GM21786 (cell line): Measurements from ENCODE around the gene SLC46A3.
"Not testable (repeated sequence)": the region's sequence is repeated elsewhere in the genome, so short reads cannot be mapped to it uniquely, and the experiment has no call there.

Experiments
- ATAC-seq: cut with Tn5 transposase; IDR thresholded peaks from one replicate; pipeline ENCODE4 v1.9.1; 2021; ENCODE audit not compliant: unreplicated experiment

Gene SLC46A3

DNA sequence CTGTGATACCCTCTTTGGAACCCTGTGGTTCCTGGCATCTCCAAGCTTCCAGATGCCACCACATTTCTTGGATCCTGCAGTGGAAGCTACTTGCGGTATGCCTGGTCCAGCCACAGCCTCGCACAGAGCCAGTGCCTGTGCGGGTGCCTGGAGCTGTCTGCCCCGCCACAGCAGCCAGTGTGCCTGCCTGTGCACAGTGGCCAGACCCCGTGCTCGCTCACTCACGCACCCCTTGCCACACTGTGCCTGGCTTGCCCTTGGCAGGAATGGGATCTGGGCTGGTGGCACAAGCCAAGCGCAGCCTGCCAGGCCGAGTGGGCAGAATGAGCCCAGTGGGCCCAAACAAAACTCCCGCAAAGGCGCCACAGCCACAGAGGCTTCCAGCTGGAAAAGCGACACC is 33.7 kb downstream of the SLC46A3 start:
- ATAC-seq = no peak

DNA sequence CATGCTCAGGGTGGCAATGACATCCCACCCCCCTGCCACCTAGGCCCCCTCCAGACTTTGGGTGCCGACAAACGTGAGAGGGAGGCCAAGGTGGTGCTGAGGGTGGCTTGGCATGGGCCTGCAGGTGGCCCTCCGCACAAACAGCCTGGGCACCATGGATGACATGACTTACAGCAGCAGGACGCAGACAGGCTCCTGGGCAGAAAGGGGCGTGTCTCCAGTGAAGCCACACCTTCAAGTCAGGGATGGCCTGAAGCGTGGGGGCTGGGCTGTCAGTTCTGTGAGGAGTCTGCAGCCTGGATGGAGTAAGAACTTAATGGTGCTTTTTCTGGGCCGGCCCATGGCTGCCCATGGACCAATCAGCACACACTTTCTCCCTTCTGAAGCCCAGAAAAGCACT is 34.5 kb downstream of the SLC46A3 start:
- ATAC-seq = no peak

DNA sequence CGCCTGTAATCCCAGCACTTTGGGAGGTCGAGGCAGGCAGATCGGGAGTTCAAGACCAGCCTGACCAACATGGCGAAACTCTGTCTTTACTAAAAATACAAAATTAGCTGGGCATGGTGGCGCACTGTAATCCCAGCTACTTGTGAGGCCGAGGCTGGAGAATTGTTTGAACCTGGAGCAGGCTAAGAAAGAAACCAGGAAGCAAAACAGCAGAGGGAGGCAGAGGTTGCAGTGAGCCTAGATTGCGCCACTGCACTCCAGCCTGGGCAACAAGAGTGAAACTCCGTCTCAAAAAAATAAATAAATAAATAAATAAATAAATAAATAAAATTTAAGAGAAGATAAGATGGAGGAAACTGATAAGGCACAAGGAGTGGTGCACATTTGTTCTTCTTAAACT is 35.6 kb downstream of the SLC46A3 start:
- ATAC-seq = not testable (repeated sequence)

DNA sequence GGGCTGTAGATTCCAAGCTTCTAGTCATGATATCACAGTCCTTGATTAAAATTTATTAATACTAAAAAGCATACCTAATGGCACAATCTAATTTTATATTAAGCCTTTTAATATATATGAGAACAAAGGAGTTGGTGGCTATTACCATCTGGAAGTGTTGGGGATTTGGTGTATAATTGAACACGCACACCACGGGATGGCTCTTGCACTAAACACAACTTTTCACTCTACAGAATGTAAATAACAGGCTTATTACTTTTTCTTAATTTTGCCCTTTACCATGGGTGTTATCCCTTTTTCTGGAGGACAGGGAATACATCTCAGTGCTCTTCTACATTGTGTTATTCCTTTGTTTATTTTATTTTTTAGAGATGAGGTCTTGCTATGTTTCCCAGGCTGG is 38.2 kb downstream of the SLC46A3 start:
- no peak for ATAC-seq

DNA sequence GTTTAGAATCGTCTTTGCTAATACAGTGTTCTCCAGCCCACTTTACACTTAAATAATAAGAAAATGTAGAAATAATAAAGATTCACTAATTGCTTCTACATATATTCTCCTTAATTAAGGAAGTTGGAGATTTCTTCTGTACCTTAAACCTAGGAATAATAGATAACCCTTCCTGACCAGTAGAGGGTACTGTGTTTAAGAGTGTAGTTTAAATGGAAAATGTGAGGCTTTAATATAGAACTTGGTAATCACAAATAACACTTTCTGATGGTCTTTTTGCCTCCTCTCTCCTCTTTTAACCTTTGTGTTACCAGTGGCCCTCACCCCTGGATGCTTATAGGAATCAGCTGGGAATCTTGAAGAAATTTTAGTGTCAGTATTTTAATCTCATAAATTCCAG is 39.1 kb downstream of the SLC46A3 start:
- no peak for ATAC-seq

DNA sequence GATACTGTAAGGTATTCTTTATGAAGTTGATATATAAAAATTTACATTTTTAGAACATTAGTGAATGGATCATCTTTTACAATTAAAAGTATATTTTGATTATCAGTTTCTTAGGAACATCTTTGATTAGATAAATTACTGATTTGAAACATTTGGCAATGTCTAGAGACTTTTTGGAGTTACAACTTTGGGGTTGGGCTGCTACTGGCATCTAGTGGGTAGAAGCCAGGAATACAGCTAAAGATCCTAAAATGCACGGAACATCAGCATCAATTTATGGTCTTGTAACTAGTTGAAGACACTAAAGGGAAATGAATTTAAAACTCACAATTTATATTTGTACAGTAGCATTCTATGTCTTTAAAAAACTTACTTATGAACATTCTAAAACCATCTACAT is 40.0 kb downstream of the SLC46A3 start:
- ATAC-seq = no peak

DNA sequence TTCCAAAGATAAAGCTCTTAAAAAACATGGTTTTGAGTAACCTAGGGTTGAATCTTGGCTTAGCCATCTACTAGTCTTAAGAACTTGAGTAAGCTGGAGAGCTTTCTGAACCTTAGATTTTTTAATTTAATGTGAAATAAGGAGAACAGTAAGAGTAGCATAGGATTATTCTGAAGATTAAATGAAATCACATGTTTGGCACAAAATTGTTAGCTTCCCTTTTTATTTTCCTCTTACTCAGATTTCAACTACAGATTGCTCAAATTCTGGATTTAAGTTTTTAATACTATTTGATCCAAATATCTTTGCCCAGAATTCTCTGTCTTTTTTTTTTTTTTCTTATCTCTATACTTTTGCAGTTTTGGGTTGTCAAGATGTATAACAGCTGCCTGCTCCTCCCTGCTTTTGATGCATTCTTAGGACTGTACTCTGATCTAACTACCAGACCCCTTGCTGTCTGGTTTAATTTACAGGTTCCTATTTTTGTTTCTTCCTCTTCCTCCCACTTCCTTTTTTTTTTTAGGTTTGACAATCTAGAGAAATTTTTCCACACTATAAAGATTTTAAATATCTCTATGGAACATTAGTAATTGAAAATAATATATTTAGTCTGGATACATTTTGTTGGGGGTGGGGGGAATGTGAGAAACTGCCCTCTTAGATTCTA is 47.5 kb downstream of the SLC46A3 start:
- no peak for ATAC-seq

DNA sequence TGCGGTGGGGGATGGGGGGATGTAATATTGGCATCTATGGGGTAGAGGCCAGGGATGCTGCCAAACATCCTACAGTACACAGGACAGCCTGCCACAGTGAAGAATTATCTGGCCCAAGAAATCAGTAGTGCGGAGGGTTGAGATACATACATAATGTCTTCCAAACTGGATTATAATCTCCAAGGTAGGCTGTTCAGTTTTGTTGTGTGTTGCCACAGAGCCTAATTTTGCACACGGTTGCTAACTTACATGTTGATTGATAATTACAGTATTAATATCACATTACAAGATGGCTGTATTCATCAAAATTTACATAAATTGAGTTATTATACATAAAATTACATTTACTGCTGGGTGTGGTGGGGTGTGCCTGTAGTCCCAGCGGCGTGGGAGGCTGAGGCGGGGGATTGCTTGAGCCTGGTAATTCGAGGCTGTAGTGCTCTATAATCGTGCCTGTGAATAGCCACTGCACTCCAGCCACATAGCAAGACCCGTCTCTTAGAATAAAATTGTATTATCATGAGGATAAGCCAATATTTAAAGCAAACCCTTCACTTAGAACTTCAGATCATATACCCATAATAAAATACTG is 51.8 kb downstream of the SLC46A3 start:
- ATAC-seq = no peak

DNA sequence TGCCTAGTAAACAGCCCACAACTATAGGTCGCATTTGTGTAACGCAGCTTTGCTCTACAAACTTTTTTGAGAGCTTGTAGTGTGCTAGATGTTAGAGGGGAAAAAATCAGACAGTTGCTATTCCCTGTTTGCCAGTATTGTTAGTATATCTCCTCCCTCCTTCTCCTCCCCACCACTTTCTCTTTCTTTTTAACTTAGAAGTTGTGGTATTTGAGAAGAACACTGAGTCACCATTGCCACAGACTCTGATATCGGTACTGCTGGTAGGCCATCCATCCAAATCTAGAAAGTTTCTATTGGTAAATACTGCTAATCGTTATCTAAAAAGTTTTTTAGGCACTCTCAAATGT is 59.2 kb downstream of the SLC46A3 start:
- peak; percentile 25 for ATAC-seq

DNA sequence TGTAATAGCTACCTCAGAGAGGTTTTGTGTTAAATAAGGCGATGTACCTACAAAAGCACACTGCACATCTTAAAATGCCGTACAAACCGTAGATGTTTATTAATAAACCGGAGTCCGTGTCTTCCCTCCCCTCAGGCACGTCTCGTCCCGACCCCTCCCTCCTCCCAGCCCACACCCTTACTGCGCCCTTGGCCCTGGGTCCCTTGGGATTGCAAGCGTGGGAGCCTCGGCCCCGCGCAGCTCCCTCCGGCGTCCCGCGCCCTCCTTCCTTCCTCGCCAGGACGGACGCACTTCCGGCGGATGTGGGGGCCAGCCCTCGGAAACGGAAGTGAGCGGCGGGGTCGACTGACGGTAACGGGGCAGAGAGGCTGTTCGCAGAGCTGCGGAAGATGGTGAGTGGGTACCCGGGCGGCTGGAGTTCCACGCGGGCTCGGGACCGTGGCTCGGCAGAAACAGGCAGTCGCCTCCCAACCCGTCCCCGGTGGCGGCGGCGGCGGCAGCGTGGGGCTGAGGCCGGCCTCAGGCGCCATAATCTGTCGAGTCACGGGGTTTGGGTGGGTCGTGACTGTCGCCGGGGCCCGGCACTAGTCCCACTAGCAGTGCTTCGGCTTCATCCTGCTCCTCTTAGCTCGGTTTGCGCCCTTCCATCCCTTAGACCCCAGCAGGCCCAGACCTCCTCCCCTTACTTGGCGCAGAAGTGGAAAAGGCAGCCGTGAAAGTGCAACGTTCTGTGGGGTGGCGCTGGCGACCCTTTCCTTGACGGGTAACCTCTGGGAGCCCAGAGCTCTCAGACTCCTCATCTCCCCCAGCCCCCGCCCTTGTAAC is 59.8 kb downstream of the SLC46A3 start, which contains the start of gene POMP:
Gene POMP, plus strand, starts transcription at position 335 of the 825 bp plus-strand sequence. Its CDS starts 55 bp downstream, at position 390.
- ATAC-seq = peak; percentile 88

DNA sequence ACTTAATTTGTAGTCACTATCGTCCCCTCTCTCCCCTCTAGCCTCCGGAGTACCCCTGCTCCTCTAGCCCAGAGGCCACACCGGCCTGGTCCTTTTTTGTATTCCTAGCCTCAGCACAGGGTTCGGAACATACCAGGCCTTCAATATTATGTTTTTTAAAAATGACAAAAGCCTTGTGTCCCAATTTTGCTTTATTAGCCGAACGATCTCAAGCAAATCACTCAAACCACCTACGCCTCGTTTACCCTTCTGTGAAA is 60.3 kb downstream of the SLC46A3 start:
- ATAC-seq = peak; percentile 19

DNA sequence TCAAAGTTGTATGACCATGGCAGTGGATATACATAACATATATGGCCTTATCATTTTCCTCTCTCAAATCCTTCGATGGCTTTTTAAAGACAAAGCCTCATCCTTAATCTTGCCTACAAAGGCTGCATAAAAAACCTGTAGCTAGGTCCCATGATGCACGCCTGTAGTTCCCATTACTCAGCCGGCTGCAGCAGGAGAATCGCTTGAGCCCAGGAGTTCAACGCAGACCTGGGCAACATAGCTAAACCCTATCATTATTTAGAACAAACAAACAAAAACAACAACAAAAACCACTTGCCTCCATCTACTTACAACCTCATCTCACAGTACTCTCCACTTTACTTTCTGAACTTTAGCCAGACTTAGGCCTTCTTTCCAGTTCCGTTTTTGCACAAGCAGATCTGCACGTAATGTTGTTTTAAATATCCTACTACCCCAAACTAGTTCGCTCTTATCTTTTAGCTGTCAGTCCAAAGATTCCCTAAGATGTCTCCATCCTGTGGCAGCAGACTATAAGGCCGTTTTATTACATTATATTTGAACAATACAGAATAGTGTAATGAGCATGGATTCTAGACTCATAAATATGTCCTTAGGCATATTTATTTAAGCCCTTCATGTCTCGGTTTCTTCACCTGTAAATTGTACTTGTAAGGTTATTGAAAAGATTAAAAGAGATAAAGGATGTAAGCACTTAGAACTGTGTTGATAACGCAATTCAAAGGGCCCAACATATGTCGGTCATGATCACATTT is 60.8 kb downstream of the SLC46A3 start:
- ATAC-seq = no peak

DNA sequence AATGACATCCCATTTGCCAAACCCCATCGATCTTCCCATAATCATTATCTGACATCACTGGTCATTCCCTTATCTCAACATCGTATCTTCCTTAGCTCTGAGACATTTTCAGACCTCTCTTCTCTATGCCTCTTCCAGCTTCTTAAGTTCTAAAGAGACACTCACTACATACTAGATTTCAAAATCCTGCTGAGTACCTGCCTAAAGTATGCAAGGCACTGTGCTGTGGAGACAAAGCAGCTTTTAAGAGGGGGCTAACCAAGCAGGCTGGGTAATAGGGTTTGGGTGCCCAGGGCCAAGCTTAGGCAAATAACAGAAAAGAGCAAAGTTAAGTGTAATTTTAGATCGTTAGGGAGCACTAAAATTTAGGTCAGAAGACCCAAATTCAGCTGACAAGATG is 63.2 kb downstream of the SLC46A3 start:
- no peak for ATAC-seq

DNA sequence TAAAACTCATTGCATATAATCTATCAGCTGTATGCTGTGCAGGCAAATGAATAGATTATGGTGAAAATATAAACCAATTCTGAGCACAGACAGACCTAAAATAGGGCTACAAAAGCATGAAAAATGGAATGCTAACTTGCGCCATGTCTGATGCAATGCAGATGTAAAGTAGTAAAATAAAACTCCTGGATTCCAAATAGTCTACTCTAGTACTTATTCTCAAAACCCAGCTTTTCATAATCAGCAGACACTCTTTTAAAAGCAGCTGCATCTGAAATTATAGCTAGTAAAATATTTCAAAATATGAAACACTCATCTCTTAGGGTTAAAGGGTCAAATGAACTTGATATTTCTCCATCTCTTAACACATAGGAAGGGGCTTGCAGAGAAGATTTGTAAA is 64.5 kb downstream of the SLC46A3 start:
- ATAC-seq = no peak

DNA sequence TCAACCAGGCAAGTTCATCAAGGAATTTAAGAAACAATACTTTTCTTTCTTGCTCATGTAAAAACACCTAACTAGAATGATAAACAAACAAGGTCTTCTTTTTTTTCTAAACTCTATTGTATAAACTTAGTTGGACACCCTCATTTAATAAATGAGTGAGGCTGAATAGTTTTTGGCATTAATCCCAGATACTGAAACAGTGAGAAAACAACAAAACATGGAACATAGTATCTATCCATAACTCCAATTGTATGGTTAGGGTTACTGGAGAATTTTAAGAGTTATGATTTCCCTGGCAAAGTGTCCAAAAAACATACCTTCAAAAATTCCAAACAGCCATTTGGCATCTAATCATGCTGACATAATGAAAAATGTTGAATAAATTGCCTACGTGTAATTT is 65.7 kb downstream of the SLC46A3 start:
- no peak for ATAC-seq

DNA sequence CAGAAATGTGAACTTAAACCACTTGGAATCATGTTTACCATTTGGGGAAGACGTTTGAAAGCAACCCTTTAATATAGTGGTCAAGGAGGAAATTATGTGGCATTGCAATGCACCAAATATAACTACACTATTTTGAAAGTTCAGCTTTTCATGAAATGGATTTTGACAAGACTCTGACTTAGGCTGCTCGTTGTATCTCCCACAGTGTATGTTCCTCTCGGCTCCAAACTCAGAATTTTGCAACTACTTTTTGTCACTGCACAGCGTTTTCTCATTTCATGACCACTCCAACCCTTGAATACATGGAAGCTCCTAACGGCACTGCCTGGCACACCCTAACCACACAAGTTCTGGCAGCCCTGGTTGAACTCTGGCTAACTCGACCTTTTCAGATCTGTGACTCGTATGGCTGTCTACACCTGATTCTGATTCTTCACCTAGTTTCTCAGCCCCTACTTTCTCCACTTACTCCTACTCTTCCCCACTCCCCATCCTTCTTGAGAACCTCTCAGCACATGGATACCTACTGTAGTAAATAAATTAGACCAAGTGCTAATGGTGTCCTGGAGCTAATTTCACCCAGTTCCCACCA is 66.9 kb downstream of the SLC46A3 start:
- ATAC-seq = no peak

DNA sequence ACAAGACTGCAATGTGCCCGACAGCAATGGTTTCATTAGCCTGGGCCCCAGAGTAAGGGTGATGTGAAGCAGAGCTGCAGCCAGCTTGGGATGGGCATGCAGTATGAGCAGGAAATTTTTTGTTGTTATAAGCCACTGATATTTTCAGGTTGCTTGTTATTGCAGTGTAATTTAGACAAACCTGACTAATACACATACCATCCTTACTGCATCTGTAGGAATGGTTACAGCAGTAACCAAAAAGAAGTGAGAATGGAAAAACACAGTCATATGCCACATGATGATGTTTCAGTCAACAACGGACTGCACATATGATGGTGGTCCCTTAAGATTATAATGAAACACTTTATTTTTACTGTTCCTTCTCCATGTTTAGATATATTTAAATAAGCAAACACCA is 68.5 kb downstream of the SLC46A3 start:
- no peak for ATAC-seq
